GM18499 (cell line): ENCODE measurements around the gene PROX1.
"Not testable (repeated sequence)": the region's sequence is repeated elsewhere in the genome, so short reads cannot be mapped to it uniquely, and the experiment has no call there.

Experiments
- ATAC-seq: cut with Tn5 transposase; IDR thresholded peaks from one replicate; pipeline ENCODE4 v1.9.1; 2021; ENCODE audit warnings: moderate number of reproducible peaks; ENCODE audit not compliant: insufficient read depth, unreplicated experiment

The PROX1 gene

GRCh38 chr1:214058076-214058475, 70.3 kb downstream of the PROX1 start:
- ATAC-seq = no peak

- ATAC-seq = no peak
Measured at GRCh38 chr1:214066190-214066589, 78.4 kb downstream of the PROX1 start.

GRCh38 chr1:214066936-214067335, 79.2 kb downstream of the PROX1 start:
- ATAC-seq = no peak

GRCh38 chr1:214067397-214067796, 79.6 kb downstream of the PROX1 start:
- ATAC-seq = no peak

GRCh38 chr1:214067853-214068703, 80.3 kb downstream of the PROX1 start:
- ATAC-seq = no peak

- ATAC-seq = no peak
Measured at GRCh38 chr1:214068979-214069378, 81.2 kb downstream of the PROX1 start.

DNA sequence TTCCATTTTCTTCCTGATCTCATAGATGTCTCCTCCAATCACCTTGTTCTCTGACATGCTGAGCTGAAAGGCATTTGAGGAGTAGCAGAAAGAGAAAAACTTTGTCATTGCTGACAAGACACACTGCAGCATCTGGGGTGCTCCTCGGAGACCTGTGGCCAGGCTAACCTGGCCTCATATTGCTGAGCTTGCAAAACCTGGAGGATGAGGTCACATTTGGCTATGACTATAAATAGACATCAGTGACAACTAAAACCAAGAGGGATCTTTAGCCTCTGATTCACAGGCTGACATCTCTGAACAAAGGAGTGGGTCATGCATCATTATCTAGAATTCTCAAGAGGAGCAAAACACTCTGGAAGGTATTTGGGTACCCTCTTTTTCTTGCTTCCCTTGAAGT, 83.7 kb downstream of the PROX1 start:
- ATAC-seq = no peak

DNA sequence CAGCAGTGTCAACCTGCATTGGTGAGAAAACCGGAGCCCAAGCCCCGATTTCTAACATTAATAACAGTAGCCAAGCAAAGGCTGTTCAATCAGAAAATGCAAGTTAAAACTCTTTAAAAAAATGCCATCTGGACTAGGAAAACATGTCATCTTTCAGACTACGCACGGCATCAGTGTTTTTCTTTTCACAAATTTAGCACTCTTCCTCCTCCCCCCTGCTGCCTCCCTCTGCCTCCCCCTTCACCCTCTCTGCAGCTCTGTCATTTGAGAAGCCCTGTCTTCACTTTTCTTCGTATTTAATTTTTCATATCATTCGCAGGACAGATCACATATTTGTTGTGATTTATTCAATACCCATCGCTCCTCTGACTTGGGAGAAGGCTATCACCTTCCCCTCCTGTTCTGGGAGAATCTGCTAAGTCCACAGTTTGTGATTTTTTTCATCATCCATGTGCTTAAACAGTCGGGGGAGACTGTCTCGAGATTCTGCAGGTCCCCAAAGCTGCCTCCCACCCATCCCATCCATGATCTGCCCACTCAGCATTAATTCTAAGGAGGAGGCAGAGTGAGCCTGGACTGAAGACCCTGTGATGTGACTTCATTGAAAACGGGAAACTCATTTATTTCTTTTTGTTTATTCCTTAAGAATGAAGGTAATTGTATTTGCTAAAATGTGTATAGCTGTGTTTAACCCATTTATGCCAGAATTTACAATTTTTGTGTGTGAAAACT, 84.8 kb downstream of the PROX1 start:
- no peak for ATAC-seq

DNA sequence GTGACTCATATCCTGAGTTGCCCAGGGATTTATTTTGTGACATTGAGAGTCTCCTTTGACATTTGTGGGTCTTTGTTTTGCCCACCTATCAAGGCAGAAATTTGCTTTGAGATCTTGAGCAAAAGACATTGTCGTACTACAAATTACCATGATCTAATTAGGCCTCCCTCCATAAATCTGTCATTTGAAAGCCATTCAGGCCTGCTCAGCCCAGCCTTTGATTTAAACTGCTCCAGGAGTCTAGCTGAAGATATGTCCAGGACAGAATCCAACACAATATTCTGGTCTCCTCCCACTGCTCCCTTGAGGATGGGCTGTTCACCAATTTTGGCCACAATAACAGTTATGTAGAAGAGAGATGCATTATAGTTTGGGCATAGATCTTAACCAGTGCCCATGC, 86.7 kb downstream of the PROX1 start:
- ATAC-seq = no peak

GRCh38 chr1:214075305-214075998, 87.7 kb downstream of the PROX1 start:
- no peak for ATAC-seq

DNA sequence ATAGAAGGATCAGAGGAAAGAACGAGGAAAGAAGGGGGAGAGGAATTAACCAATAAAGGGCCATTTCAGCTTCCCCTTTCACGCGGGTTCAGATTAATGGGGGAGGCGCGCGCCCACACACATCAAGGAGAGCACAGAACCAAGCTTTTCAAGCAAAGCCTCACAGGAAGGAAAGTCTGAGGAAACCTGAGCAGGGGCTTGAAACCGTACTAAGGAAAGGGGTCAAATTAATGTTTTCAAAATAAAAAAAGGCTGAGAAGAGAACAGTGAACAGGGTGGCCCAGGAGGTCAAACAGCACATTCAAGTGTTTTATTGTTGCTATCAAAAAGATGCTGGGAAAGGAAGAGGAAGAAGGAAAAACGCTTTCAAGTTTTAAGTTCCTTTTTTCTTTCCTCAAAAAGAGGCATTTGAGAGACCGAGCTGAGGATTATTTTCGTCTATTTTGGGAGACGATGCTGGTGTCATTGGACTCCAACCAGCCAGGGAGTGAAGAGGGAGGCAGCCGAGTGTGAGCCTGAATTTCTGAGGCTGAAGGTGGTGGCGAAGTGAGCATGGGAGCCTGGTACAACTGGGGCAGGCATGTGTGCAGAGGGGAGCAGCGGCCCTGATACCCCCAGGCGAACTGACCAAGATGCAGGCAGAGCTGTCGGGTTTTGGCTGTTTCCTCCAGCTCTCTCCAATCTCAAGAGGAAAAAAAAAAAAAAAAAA, 88.4 kb downstream of the PROX1 start:
- ATAC-seq = no peak

DNA sequence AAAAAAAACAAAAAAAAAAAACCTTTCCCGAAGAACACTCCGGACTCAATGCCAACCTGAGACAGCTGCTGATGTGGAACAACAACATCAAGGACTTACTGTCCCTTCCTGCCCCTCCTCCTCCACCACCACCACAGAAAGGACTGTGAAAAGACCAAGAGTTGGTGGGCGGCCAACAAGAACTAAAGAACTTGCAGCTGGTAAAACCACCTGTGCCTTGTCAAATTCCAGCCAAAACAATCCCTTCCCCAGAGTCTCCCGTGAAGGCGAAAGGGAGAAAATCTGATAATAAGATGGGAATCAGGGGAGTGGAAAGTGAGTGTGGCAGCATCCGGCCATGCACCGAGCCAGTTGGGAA, 88.9 kb downstream of the PROX1 start:
- no peak for ATAC-seq

DNA sequence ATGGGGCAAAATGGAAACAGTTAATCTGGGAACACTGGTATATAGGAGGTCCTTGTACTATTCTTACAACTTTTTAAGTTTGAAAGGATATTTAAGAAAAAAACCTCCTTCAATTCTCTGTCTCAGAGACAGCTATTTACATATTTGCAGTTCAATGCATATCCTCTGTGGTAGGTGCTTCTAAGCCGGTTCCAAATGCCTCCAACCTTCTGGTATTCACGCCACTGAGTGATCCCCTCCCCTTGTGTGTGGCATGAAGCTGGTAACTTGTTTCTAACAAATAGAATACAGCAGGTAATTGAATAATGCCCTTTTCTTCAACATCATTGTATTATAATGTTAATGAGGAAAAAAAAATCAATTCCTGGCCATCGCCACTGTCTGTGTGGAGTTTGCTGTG, 91.2 kb downstream of the PROX1 start:
- ATAC-seq = no peak

DNA sequence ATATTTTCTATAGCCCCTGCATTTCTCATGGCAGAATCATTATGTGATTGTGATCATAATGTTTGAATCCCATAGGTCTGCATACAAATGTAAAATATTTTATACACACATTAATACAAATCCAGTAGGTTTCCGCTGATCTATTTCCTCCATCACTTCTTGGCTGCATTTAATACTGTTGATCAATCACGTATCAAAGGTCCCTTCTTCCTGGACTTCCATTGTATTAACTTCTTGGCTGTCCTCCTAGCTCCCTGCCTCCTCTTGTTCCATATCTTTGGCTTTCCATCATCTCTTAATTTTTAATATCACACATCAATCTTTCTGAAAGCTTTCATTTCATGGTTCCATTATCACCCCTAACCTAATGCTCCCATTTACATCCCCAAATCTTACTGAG, 97.6 kb downstream of the PROX1 start:
- ATAC-seq = no peak

- ATAC-seq = no peak
Measured at GRCh38 chr1:214086945-214087344, 99.2 kb downstream of the PROX1 start.

DNA sequence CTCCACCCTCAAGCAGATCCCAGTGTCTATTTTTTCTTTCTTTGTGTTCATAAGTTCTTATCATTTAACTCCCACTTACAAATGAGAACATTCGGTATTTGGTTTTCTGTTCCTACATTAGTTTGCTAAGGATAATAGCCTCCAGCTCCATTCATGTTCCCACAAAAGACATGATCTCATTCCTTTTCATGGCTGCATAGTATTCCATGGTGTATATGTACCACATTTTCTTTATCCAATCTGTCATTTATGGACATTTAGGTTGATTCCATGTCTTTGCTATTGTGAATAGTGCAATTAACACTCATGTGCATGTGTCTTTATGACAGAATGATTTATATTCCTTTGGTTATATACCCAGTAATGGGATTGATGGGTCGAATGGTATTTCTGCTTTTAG, 101.2 kb downstream of the PROX1 start:
- ATAC-seq = not testable (repeated sequence)
